SHP77 treated with DMSO at 0.1 percent for 48 hours (cell line): ENCODE results near the gene SCYGR7.

ENCODE experiments used
- DNase-seq: peaks from one replicate; lab custom pipeline; 2025; lab: John Stamatoyannopoulos, UW

The SCYGR7 gene

DNA sequence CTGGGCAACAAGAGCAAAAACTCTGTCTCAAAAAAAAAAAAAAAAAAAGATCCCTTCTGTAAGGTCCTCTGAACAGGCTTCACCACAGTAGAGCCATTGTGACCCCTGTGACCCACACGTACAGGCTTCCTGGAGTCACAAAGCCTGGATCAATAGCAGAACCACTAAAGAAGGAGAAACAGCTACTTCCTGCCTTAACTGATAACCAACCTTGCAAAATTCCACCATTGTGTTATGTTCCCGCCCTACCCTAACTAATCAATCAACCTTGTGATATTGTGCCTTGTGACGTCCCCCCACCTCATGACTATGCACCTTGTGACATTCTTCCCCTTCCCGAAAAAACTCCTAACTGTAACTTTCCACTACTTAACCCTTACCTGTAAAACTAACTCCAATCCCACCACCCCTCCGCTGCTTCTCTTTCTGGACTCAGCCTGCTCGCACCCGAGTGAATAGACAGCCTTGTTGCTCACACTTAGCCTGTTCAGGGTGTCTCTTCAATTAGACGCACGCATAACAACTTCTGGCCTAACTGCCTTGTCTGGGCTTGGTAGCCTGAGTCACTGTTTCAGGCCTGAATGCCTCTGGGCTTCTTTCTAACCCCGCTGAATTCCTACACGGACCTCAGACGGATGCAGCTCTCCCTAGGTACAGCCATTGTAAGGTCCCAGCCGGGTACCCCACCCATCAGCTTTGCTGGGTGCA is 31.4 kb downstream of the SCYGR7 start:
- DNase-seq, result no peak

DNA sequence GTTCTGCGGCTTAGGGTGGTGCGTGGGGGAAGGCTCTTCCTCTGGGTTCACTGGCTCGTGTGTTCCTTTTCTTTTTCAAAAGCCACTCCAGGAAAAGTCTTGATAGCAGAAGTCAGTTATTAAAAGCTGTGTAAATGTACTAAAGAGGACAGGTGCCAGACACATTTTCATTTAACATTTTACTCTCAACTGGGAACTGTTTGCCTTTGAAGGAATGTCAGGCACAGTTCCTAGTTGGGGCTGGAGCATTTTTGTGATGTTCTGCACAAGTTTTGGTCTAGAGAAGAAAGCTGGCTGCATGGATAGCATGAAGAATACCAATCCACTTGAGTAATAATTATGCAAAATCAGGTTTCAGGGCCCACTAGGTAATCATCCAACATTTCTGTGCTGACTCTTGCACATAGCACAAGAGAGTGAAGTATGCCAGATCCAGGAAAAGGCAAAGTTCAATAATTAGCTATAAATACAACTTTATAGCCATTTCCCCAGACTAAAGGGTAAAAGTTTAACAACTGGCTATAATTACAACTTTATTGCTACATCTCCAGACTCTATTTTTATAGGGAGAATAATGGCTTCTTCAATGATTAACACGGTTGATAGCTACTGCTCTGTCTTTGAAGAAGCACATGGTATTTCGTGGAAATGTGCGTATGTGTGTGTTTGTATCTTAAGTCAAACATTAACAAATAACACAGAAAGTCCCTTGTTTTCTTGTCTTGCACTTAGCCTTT is 33.8 kb downstream of the SCYGR7 start:
- no peak for DNase-seq

DNA sequence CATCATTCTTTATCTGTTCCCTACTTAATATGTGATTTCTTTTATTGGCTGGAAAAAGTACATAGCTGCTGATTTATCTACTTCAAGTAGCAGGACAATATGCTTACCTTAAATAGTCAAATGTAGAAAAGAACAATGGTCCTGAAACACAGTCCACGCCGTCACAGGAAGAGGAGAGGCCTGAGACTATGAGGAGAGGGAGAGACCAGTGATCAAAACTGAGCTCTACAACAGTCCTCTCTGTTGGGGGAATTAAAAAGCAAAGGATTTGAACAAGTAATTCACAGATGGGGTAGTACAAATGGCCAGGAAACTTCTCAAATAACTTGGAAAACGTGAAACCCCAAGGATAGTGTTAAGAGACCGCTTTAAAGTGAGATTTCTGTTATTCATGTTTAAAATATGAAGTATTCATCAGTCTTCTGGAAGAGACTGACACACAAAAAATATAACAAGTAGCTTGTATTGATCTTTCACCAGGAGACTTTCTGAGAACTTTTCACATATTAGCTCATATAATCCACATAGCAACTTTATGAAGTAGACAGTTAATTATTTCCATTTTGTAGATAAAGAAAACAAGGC is 37.7 kb downstream of the SCYGR7 start:
- DNase-seq, result no peak

DNA sequence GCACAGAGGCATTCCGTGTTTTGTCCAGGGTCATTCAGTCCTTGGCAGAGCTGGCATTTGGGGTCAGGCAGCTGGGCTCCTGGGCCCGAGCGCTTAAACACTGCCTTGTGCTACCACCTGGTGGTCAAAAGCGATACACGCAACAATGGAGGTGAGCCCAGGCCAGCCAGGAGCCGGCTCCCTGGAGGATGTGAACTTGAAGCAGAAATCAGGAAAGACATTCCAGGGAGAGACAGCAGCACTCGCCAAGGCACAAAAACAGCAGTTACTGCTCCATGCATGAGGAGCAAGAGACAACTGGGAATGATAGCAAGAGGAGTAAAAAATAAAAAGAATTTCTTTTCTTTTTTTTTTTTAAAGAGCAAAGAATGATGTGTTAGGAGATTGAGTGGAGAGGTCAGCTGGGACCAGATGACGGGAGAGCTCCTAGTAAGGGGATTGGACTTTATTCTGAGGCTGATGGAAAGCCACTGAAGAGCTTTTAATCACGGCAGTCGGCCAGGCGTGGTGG is 38.3 kb downstream of the SCYGR7 start:
- DNase-seq, result peak; percentile 35

DNA sequence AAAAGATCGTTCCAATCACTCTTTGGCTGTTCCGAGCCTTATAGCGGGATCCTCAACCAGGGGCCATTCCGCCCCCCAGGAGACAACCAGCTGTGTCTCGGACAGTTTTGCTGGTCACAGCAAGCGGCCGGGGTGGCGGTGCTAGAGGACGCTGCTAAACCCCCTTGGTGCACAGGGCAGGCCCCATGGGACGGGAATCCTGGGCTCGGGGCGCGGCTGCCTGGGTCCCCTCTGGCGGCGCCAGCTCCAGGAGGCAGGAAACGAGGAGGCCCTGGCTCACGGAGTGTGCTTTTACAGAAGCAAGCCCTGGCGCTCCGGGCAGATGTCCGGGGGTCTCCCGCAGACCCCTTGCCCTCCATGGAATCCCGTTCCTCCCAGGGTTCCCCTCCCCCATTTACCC is 39.7 kb downstream of the SCYGR7 start:
- no peak for DNase-seq

DNA sequence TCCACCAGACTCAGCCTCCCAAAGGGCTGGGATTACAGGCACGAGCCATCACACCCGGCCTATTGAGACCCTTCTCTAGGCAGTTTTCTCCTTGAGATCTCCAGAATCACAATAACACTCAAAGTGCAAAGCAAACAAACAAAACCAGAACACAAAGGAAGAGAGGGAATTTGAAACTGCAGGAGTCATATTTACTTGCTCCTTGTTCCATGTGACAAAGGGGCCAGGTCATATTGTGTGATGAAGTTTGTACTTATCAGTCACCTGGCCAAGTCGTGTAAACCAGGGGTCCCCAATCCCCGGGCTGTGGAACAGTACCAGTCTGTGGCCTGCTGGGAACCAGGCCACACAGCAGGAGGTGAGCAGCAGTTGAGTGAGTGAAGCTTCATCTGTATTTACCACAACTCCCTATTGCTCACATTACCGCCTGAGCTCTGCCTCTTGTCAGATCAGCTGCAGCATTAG is 44.1 kb downstream of the SCYGR7 start:
- DNase-seq, result no peak

DNA sequence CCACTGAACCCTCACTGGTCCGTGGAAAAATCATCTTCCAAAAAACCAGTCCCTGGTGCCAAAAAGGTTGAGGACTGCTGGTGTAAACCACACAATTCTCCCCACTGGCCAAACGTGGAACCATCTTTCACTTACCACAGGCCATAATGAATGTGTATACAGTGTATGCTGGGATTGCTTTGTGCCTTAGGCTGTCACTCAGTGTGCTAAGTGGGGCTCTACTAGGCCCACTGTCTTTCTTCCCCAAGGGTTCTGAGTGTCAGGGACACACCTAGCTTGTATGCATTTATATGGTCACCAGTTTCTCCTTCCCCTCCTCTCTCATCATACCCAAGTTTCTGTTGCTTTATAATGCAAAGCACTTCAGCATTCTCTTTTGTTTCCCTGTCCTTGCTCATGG is 44.8 kb downstream of the SCYGR7 start:
- DNase-seq, result no peak

DNA sequence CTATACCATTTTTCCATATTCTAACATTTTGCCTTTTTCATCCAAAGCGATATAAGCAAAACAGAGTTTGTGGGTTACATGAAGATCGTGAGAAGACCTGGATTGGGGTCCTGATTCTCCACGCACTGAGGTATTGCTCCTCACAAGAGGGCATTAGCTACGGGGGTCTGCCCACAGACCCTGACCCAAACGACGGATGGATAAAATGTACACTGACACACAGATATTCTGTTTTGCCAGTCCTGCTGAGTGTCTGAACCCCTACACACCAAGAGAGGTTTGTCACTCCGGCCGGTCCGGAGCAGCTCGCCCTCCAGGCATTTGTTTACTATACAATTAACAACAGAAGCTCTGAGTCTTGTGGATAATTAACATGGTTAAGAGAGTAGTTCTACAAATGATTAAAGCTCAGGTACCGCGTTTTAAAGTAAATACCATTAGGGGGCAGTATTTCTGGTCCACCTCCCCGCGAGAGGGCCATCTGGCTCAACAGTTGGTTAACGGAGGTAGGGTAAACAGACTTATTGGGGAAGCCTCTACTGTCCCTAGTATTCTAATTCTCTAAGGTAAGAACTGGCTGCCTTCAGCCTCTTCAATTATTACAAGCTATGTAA is 46.0 kb downstream of the SCYGR7 start:
- DNase-seq, result no peak

DNA sequence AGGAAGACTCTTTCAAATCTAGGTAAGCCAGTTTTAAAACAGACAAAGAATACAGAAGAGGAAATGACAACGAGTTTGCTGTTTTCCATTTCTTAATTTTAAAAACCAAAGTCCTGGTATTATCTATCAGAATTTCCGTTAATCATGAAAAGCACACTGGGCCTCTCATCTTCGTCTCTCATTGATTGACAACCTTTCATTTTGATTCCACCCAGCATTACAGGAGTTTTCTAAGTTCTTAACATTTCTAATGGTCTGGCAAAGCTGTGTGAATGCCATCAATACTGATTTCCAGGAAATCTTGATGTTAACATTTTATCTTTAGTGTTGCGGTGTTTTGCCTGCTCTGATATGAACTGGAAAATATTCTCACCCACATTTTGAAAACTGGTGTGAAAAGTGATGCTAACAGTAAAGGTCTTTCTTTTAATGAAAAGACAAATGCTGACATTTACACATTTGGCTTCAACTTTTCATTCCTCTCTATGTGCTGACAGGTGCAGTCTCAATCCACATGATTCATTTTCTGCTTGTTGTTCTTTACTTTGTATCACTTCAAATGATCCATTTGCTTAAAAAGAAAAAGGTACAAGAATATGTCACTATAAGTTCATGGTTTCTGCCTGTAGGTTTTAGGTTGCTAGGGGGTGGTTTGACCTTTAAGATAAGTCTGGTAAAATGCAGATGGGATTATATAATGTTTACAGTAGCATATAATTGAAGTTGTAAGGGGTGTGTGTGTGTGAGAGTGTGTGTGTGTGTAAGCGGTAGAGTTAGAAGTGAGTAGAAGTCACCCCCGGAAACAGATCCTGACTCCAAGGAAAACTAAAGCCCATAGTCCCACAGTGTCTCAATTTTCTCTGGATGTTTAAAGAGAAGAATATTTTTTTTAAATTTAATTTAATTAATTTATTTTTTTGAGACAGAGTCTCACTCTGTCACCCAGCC is 47.0 kb downstream of the SCYGR7 start:
- no peak for DNase-seq
